Loucy (cell line): ENCODE results near the gene CDH13.

ENCODE experiments used
- H2AFZ ChIP-seq: fragments of 200-600 bp; sonication (generic); 2 replicates; pipeline ENCODE4 v1.6.0; 2016; ENCODE audit warnings: antibody characterized with exemption, mild to moderate bottlenecking, low read length, moderate library complexity
- H3F3A ChIP-seq: fragments of 200-600 bp; 2 replicates; pipeline ENCODE4 v1.6.0; 2016; ENCODE audit warnings: antibody characterized with exemption, low read depth, mild to moderate bottlenecking
- H3K27me3 ChIP-seq: fragments of 200-600 bp; sonication (generic); 2 replicates; pipeline ENCODE4 v1.6.1; 2014; ENCODE audit warnings: low read length, mild to moderate bottlenecking; ENCODE audit not compliant: insufficient read depth, poor library complexity, severe bottlenecking
- H3K36me3 ChIP-seq: fragments of 200-600 bp; sonication (generic); 2 replicates; pipeline ENCODE4 v1.6.1; 2016; ENCODE audit warnings: low read length; ENCODE audit not compliant: insufficient read depth
- H3K4me1 ChIP-seq: fragments of 200-600 bp; sonication (generic); 2 replicates; pipeline ENCODE4 v1.5.1; 2014; ENCODE audit warnings: low read length, mild to moderate bottlenecking; ENCODE audit not compliant: insufficient read depth, poor library complexity, severe bottlenecking
- H3K4me2 ChIP-seq: fragments of 200-600 bp; sonication (generic); 2 replicates; pipeline ENCODE4 v1.6.0; 2014; ENCODE audit warnings: antibody characterized with exemption, low read length, low read depth, mild to moderate bottlenecking; ENCODE audit not compliant: poor library complexity, severe bottlenecking
- H3K4me3 ChIP-seq: fragments of 200-600 bp; sonication (generic); 2 replicates; pipeline ENCODE4 v1.5.1; 2014; ENCODE audit warnings: low read length, mild to moderate bottlenecking, mixed read lengths; ENCODE audit not compliant: poor library complexity, severe bottlenecking
- H3K79me2 ChIP-seq: fragments of 200-600 bp; sonication (generic); 2 replicates; pipeline ENCODE4 v1.6.1; 2014; ENCODE audit warnings: low read length; ENCODE audit not compliant: insufficient read depth
- H3K9ac ChIP-seq: fragments of 200-600 bp; sonication (generic); 2 replicates; pipeline ENCODE4 v1.6.0; 2014; ENCODE audit warnings: mild to moderate bottlenecking, low read depth, low read length, moderate library complexity; ENCODE audit not compliant: poor library complexity, severe bottlenecking
- H3K9me2 ChIP-seq: fragments of 200-600 bp; sonication (generic); replicated peaks from 2 replicates; pipeline ENCODE4 v1.6.1; 2016; ENCODE audit warnings: low read depth, low read length, mixed read lengths
- H3K9me3 ChIP-seq: fragments of 200-600 bp; sonication (generic); 2 replicates; pipeline ENCODE4 v1.6.1; 2014; ENCODE audit warnings: mild to moderate bottlenecking, antibody characterized with exemption, low read length, low read depth; ENCODE audit not compliant: insufficient read depth
- H4K20me1 ChIP-seq: fragments of 200-600 bp; sonication (generic); 2 replicates; pipeline ENCODE4 v1.6.0; 2014; ENCODE audit warnings: antibody characterized with exemption, low read length, mild to moderate bottlenecking; ENCODE audit not compliant: insufficient read depth, poor library complexity, severe bottlenecking
- CTCF ChIP-seq: fragments of 200-600 bp; sonication (generic); conservative IDR thresholded peaks from 2 replicates; pipeline ENCODE4 v1.5.1; 2014; ENCODE audit warnings: mild to moderate bottlenecking, antibody characterized with exemption, low read length
- EZH2phosphoT487 ChIP-seq: fragments of 200-600 bp; IDR thresholded peaks from 2 replicates; pipeline ENCODE4 v1.6.1; 2018; ENCODE audit warnings: antibody characterized with exemption, mild to moderate bottlenecking, moderate library complexity, borderline replicate concordance

CDH13 gene

GRCh38 chr16:82807311-82807710 lies 180.5 kb downstream of the CDH13 start:
- no peaks in the 10 kb centered on the region for H3K4me1 ChIP-seq
- H3K9ac ChIP-seq: no peak overlapping the region
- TF ChIP-seq EZH2phosphoT487 (no peak), CTCF (no peak)
- H3K4me2 ChIP-seq: no peak overlapping the region
- H2AFZ ChIP-seq: no peak overlapping the region
- H3K27me3 ChIP-seq: no peaks in the 10 kb centered on the region
- no peaks in the 10 kb centered on the region for H3K79me2 ChIP-seq
- H3K9me3 ChIP-seq: no peaks in the 10 kb centered on the region
- H3K9me2 ChIP-seq: no peaks in the 10 kb centered on the region
- H3K4me3 ChIP-seq: no peak overlapping the region
- no peaks in the 10 kb centered on the region for H3F3A ChIP-seq
- H4K20me1 ChIP-seq: no peaks in the 10 kb centered on the region
- no peaks in the 10 kb centered on the region for H3K36me3 ChIP-seq

DNA sequence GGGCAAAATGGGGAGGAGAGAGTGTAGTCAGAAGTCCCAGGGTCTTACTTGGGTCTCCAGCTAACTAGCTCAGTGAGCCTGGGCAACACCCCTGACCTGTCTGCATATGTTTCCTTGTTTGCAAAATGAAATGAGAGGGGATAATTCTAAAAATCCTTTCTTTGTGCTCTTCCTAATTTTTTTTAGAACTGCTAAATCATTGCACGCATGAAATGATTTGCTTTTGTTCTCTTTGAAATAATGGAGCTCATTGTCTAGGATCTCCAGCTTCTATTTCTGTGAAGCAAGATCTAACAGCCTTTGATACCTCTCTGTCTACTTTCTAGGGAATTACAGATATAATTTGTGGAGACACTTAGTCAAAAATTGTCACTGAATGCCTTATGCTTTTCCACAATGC lies 181.3 kb downstream of the CDH13 start:
- Histone ChIP-seq H3K79me2 (no peaks in the 10 kb centered on the region), H3K4me1 (no peaks in the 10 kb centered on the region), H3K9me2 (no peaks in the 10 kb centered on the region), H3K36me3 (no peaks in the 10 kb centered on the region), H4K20me1 (no peaks in the 10 kb centered on the region), H3K4me3 (no peak overlapping the region), H3K9ac (no peak overlapping the region), H3K4me2 (no peak overlapping the region), H3K27me3 (no peaks in the 10 kb centered on the region), H2AFZ (no peak overlapping the region), H3F3A (no peaks in the 10 kb centered on the region), H3K9me3 (no peaks in the 10 kb centered on the region)
- TF ChIP-seq CTCF (no peak), EZH2phosphoT487 (no peak)

DNA sequence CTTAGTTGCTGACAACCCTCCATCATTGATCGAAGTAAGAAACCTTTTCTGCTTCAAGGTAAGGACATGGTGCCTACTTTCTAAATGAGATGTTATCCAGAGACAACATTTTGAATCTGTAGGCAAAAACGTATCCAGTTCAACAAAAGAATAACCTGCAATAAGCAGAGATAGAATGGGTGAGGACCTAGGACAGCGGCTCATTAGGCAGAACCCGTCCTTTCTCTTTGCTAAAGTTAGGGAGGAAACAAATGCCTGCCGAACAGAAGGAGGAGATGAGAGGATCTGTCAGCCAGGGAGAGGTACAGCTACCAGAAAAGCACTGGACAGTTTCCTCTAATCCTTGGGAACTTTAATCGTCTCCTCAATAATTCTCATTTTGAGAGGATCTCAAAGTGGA lies 183.3 kb downstream of the CDH13 start:
- Histone ChIP-seq H3K9me2 (no peaks in the 10 kb centered on the region), H3K9ac (no peak overlapping the region), H3K4me2 (no peak overlapping the region), H3K4me1 (no peaks in the 10 kb centered on the region), H3K27me3 (no peaks in the 10 kb centered on the region), H3K79me2 (no peaks in the 10 kb centered on the region), H4K20me1 (no peaks in the 10 kb centered on the region), H3K36me3 (no peaks in the 10 kb centered on the region), H2AFZ (no peak overlapping the region), H3K4me3 (no peak overlapping the region), H3K9me3 (no peaks in the 10 kb centered on the region; the same call in 1 of the 2 replicates), H3F3A (no peaks in the 10 kb centered on the region)
- no peak for TF ChIP-seq CTCF
- TF ChIP-seq EZH2phosphoT487: no peak
